Activated CD4-positive, alpha-beta T cell treated with anti-CD3 and anti-CD28 coated beads, Interleukin-2, amount 50 U/mL, for 48 hours (primary cell): ENCODE results near the gene THSD7B.

ENCODE experiments used
- DNase-seq, 2 experiments: peaks; one replicate each; pipeline ENCODE4 v3.0.0-alpha.2; 2020

THSD7B gene

GRCh38 chr2:137208431-137208891 lies 443.1 kb downstream of the THSD7B start:
- DNase-seq: no peak

GRCh38 chr2:137210039-137210438 lies 444.7 kb downstream of the THSD7B start:
- no peak for DNase-seq

GRCh38 chr2:137211761-137212160 lies 446.4 kb downstream of the THSD7B start:
- no peak for DNase-seq

GRCh38 chr2:137220438-137220993 lies 455.2 kb downstream of the THSD7B start:
- DNase-seq: no peak

GRCh38 chr2:137221797-137222492 lies 456.6 kb downstream of the THSD7B start:
- DNase-seq: no peak

- DNase-seq: no peak
Measured at GRCh38 chr2:137223722-137224121, 458.4 kb downstream of the THSD7B start.

GRCh38 chr2:137228566-137228965 lies 463.2 kb downstream of the THSD7B start:
- no peak for DNase-seq

- no peak for DNase-seq
Measured at GRCh38 chr2:137229834-137230233, 464.5 kb downstream of the THSD7B start.

GRCh38 chr2:137231628-137232027 lies 466.3 kb downstream of the THSD7B start:
- no peak for DNase-seq

GRCh38 chr2:137232076-137232475 lies 466.7 kb downstream of the THSD7B start:
- no peak for DNase-seq

GRCh38 chr2:137233091-137233490 lies 467.7 kb downstream of the THSD7B start:
- DNase-seq: no peak

GRCh38 chr2:137237055-137237454 lies 471.7 kb downstream of the THSD7B start:
- DNase-seq: no peak

GRCh38 chr2:137238065-137238464 lies 472.7 kb downstream of the THSD7B start:
- no peak for DNase-seq

GRCh38 chr2:137249463-137250130 lies 484.3 kb downstream of the THSD7B start:
- DNase-seq: no peak

GRCh38 chr2:137250401-137250800 lies 485.1 kb downstream of the THSD7B start:
- no peak for DNase-seq

- no peak for DNase-seq
Measured at GRCh38 chr2:137251045-137251444, 485.7 kb downstream of the THSD7B start.

GRCh38 chr2:137252934-137253333 lies 487.6 kb downstream of the THSD7B start:
- DNase-seq: no peak

- DNase-seq: no peak
Measured at GRCh38 chr2:137254052-137254451, 488.7 kb downstream of the THSD7B start.

GRCh38 chr2:137255345-137255744 lies 490.0 kb downstream of the THSD7B start:
- DNase-seq: no peak

- no peak for DNase-seq
Measured at GRCh38 chr2:137255990-137256389, 490.6 kb downstream of the THSD7B start.

GRCh38 chr2:137261881-137262585 lies 496.7 kb downstream of the THSD7B start:
- no peak for DNase-seq

GRCh38 chr2:137262594-137262993 lies 497.2 kb downstream of the THSD7B start:
- no peak for DNase-seq

GRCh38 chr2:137287913-137288639 lies 522.7 kb downstream of the THSD7B start:
- no peak for DNase-seq
